NCI-H128 (cell line): ENCODE data around the gene LHCGR.
"Not testable (repeated sequence)": the region's sequence is repeated elsewhere in the genome, so short reads cannot be mapped to it uniquely, and the experiment has no call there.

Experiments
- DNase-seq: peaks from one replicate; lab custom pipeline; 2025; ENCODE audit not compliant: unreplicated experiment; lab: John Stamatoyannopoulos, UW

The LHCGR gene

GRCh38 chr2:48713647-48714046, 41.9 kb downstream of the LHCGR start:
- no peak for DNase-seq

GRCh38 chr2:48712151-48712550, 43.4 kb downstream of the LHCGR start:
- no peak for DNase-seq

GRCh38 chr2:48711343-48711742, 44.2 kb downstream of the LHCGR start:
- DNase-seq: no peak

- DNase-seq: no peak
Observed at GRCh38 chr2:48709096-48710034, 46.2 kb downstream of the LHCGR start.

- no peak for DNase-seq
Observed at GRCh38 chr2:48707466-48707865, 48.1 kb downstream of the LHCGR start.

GRCh38 chr2:48703621-48704020, 51.9 kb downstream of the LHCGR start:
- not testable (repeated sequence) for DNase-seq

- DNase-seq: no peak
Observed at GRCh38 chr2:48699348-48699930, 56.1 kb downstream of the LHCGR start.

- no peak for DNase-seq
Observed at GRCh38 chr2:48696881-48697280, 58.6 kb downstream of the LHCGR start.

- no peak for DNase-seq
Observed at GRCh38 chr2:48695991-48696390, 59.5 kb downstream of the LHCGR start.

GRCh38 chr2:48694149-48694548, 61.4 kb downstream of the LHCGR start:
- no peak for DNase-seq

GRCh38 chr2:48693645-48694044, 61.9 kb downstream of the LHCGR start:
- DNase-seq: no peak

- DNase-seq: no peak
Observed at GRCh38 chr2:48693066-48693465, 62.5 kb downstream of the LHCGR start.

- DNase-seq: no peak
Observed at GRCh38 chr2:48691935-48692691, 63.4 kb downstream of the LHCGR start.

- DNase-seq: no peak
Observed at GRCh38 chr2:48685126-48685525, 70.4 kb downstream of the LHCGR start.

GRCh38 chr2:48677450-48677849, 78.1 kb downstream of the LHCGR start:
- DNase-seq: no peak

GRCh38 chr2:48674933-48675332, 80.6 kb downstream of the LHCGR start:
- DNase-seq: no peak

GRCh38 chr2:48673581-48673980, 81.9 kb downstream of the LHCGR start:
- no peak for DNase-seq

GRCh38 chr2:48668992-48669391, 86.5 kb downstream of the LHCGR start:
- no peak for DNase-seq

- no peak for DNase-seq
Observed at GRCh38 chr2:48651158-48651790, 104.2 kb downstream of the LHCGR start.

GRCh38 chr2:48638261-48638660, 117.3 kb downstream of the LHCGR start:
- no peak for DNase-seq
